ENCODE data around the gene NIPAL3.

DNA sequence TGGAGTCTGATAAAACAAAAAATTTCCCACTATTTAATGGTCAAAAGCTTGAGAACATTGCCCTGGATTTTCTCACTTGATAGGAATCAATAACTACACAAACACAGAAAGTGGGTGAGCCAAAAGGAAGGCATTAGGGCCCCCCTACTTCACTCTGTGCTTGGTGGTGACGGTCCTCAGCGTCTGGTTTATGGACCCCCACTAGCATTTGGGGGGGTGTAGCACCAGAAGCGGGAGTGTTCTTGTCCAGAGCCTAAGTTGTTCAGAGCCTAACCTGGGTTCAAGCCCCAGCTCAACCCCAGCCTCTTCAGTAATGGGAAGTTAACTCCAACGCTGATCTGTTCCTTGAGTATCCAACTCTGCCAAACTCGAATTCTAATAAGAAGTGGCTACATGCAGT is 35.1 kb upstream of the NIPAL3 start:
- TF ChIP-seq, protein P1, sequence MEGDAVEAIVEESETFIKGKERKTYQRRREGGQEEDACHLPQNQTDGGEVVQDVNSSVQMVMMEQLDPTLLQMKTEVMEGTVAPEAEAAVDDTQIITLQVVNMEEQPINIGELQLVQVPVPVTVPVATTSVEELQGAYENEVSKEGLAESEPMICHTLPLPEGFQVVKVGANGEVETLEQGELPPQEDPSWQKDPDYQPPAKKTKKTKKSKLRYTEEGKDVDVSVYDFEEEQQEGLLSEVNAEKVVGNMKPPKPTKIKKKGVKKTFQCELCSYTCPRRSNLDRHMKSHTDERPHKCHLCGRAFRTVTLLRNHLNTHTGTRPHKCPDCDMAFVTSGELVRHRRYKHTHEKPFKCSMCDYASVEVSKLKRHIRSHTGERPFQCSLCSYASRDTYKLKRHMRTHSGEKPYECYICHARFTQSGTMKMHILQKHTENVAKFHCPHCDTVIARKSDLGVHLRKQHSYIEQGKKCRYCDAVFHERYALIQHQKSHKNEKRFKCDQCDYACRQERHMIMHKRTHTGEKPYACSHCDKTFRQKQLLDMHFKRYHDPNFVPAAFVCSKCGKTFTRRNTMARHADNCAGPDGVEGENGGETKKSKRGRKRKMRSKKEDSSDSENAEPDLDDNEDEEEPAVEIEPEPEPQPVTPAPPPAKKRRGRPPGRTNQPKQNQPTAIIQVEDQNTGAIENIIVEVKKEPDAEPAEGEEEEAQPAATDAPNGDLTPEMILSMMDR (conservative IDR thresholded peaks at IDR 0.05; ENCODE audit: low read depth, low read length), result no peak
- TF ChIP-seq EZH2 (IDR thresholded peaks at IDR 0.05; ENCODE audit: borderline replicate concordance, low read depth, low read length, poor library complexity, severe bottlenecking), result no peak
